ENCODE results near the gene SPPL3. TPM values are rescaled to one million over a fixed set of nuclear protein-coding genes. Genes with fewer than 3 reads are reported as not detected.
A peak's percentile ranks its signal among the peaks of the same experiment; 100 is the strongest.

The SPPL3 gene
- total and polyA plus RNA-seq, 12 donors = 9.7 to 45.0 (median 35.7) TPM

- DNase-seq = no peak
- H3K9me3 ChIP-seq = no peaks in the 10 kb centered on the region
- intact Hi-C loops (cut with DNase I) = loop anchor here in 2 of 10 donors (5.0 kb wide), 1 partner anchor 119 kb away; the partner anchor contains the start of gene SPPL3 (in 2 of the 2)
- no peaks in the 10 kb centered on the region for H3K27me3 ChIP-seq
- 59 to 68% methylated on average over 6 of the region's 6 CpGs for WGBS, 2 donors
- peak overlapping the region in 1 of 10 donors; percentile 10 for H3K4me3 ChIP-seq
- ATAC-seq = peak in 6 of 8 donors; percentile 38 to 89 (median 70)
- peaks cover 0 to 22% (median 8%) of the 10 kb centered on the region in 9 donors for H3K4me1 ChIP-seq
- no peak for TF ChIP-seq CTCF (IDR thresholded peaks at IDR 0.05)
- peak overlapping the region in 9 of 10 donors; percentile 40 to 84 (median 63) for H3K27ac ChIP-seq
- H3K36me3 ChIP-seq = peaks cover 0 to 65% (median 22%) of the 10 kb centered on the region in 9 donors
These were observed 121.0 kb downstream of the SPPL3 start for GRCh38 chr12:120783197-120783596.

GRCh38 chr12:120775862-120776552 lies 128.2 kb downstream of the SPPL3 start:
- H3K4me3 ChIP-seq = no peak overlapping the region
- no peak for TF ChIP-seq CTCF (IDR thresholded peaks at IDR 0.05)
- H3K27ac ChIP-seq = peak overlapping the region in 4 of 10 donors; percentile 3 to 38 (median 14)
- H3K36me3 ChIP-seq = peaks cover 0 to 64% (median 0%) of the 10 kb centered on the region in 9 donors
- H3K9me3 ChIP-seq = no peaks in the 10 kb centered on the region
- H3K27me3 ChIP-seq = no peaks in the 10 kb centered on the region
- H3K4me1 ChIP-seq = peaks cover 4 to 37% (median 20%) of the 10 kb centered on the region in 9 donors
- ATAC-seq = peak in 1 of 8 donors; percentile 47
- DNase-seq = no peak
- 84 to 87% methylated on average over 7 of the region's 7 CpGs for WGBS, 2 donors
- intact Hi-C loops (cut with DNase I) = loop anchor here in 2 of 10 donors (5.0 kb wide), 2 partner anchors 61 to 126 kb away; partner anchors contain the start of gene SPPL3 (in 1 of the 2)

GRCh38 chr12:120774169-120774916 lies 129.8 kb downstream of the SPPL3 start:
- Histone ChIP-seq H3K27me3 (no peaks in the 10 kb centered on the region), H3K27ac (peak overlapping the region in 5 of 10 donors; percentile 35 to 53 (median 42)), H3K4me1 (peaks cover 4 to 37% (median 20%) of the 10 kb centered on the region in 9 donors), H3K36me3 (peaks cover 0 to 63% (median 0%) of the 10 kb centered on the region in 9 donors), H3K4me3 (no peak overlapping the region), H3K9me3 (no peaks in the 10 kb centered on the region)
- intact Hi-C loops (cut with DNase I) = no loop called here
- no peak for TF ChIP-seq CTCF (IDR thresholded peaks at IDR 0.05)
- WGBS, 2 donors = 67 to 68% methylated on average over 7 of the region's 7 CpGs
- no peak for DNase-seq
- peak; percentile 67 to 92 (median 86) for ATAC-seq

- WGBS, 2 donors = 89% methylated on average over 11 of the region's 11 CpGs
- intact Hi-C loops (cut with DNase I) = no loop called here
- H3K36me3 ChIP-seq = peaks cover 0 to 67% (median 28%) of the 10 kb centered on the region in 9 donors
- TF ChIP-seq CTCF (IDR thresholded peaks at IDR 0.05) = no peak
- no peaks in the 10 kb centered on the region for H3K9me3 ChIP-seq
- no peak for ATAC-seq
- H3K27ac ChIP-seq = no peak overlapping the region
- H3K27me3 ChIP-seq = no peaks in the 10 kb centered on the region
- DNase-seq = no peak
- peaks cover 4 to 29% (median 18%) of the 10 kb centered on the region in 9 donors for H3K4me1 ChIP-seq
- H3K4me3 ChIP-seq = no peak overlapping the region
These were observed 133.1 kb downstream of the SPPL3 start for GRCh38 chr12:120771097-120771496.
